ENCODE results near the gene GATA5. TPM values are rescaled to one million over a fixed set of nuclear protein-coding genes. Genes with fewer than 3 reads are reported as not detected.
"Not testable (repeated sequence)": the region's sequence is repeated elsewhere in the genome, so short reads cannot be mapped to it uniquely, and the experiment has no call there.

GATA5 gene
- total RNA-seq, 4 donors from 2014 or later, result 0.23 to 2.1 (median 1.2) TPM

DNA sequence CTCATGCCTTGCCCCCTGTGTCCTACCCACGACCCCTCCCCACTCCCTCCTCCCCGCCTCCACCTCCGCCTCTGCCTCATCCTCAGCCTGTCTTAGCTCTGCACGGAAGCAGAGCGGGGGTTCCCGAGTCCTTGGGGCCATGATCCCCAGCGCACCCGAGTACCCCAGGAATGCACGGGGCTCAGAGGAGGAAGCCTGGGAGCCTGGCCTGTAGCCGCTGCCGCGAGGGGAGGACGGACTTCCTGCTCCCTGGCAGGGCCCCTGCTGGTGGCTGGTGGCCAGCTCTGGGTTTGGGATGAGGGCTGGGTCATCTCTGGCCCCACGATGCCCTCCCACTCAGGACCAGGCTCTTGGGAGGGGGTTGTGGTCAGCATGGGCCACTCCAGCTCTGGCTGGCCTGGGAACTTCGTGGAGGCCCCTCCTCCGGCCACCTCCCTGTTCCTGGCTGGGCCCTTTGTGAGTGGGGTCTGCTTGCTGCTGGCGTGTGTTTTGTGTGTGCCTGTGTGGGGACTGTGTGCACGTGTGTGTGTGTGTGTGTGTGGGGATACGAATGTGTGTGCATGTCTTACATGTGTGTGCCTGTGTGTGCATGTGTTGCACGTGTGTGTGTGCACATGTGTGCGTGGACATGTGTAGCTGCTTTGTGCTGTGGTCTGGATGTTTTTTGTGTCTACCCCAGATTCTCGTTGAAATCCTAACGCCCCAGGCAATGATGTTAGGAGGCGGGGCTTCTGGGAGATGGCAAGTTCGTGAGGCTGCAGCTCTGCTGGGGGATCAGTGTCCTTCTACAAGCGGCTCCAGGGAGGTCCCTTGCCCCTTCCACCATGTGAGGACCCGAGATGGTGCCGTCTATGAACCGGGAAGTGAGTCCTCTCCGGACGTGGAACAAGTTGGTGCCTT lies 47.1 kb downstream of the GATA5 start:
- H3K4me1 ChIP-seq, result peaks cover 29% of the 10 kb centered on the region
- DNase-seq (ENCODE audit: low spot score in 2 of 2), result no peak
- H3K27ac ChIP-seq, result no peak overlapping the region
- TF ChIP-seq POLR2A (IDR thresholded peaks at IDR 0.05) (no peak), POLR2AphosphoS5 (IDR thresholded peaks at IDR 0.05) (no peak), EP300 (IDR thresholded peaks at IDR 0.05) (no peak), CTCF (IDR thresholded peaks at IDR 0.05) (no peak)
- H3K4me3 ChIP-seq, result no peak overlapping the region
- no peaks in the 10 kb centered on the region for H3K36me3 ChIP-seq
- WGBS, result 44% methylated on average over 14 of the region's 31 CpGs
- peaks cover 43% of the 10 kb centered on the region for H3K27me3 ChIP-seq
- H3K9me3 ChIP-seq, result no peaks in the 10 kb centered on the region

DNA sequence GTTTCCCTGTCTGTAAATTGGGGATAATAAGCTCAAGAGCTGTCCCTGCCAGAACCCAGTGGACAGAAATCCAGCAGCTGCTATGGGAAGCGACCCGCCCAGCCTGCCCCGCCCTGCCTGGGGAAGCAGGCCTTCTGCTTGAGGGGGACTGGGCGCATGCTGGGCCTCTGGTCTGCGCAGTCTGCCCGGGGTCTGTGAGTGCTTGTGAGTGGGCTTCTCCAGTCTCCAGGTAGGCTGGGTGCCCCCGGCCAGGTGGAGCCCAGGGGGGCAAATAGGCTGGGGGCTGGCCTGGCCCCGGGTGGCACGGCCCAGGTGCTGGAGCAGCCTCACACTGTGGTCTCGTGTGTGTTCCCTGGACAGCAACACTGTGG lies 47.8 kb downstream of the GATA5 start:
- Histone ChIP-seq H3K27me3 (peaks cover 50% of the 10 kb centered on the region), H3K4me3 (no peak overlapping the region)
- WGBS, result no CpG with 5 or more reads among the region's 10 CpGs

DNA sequence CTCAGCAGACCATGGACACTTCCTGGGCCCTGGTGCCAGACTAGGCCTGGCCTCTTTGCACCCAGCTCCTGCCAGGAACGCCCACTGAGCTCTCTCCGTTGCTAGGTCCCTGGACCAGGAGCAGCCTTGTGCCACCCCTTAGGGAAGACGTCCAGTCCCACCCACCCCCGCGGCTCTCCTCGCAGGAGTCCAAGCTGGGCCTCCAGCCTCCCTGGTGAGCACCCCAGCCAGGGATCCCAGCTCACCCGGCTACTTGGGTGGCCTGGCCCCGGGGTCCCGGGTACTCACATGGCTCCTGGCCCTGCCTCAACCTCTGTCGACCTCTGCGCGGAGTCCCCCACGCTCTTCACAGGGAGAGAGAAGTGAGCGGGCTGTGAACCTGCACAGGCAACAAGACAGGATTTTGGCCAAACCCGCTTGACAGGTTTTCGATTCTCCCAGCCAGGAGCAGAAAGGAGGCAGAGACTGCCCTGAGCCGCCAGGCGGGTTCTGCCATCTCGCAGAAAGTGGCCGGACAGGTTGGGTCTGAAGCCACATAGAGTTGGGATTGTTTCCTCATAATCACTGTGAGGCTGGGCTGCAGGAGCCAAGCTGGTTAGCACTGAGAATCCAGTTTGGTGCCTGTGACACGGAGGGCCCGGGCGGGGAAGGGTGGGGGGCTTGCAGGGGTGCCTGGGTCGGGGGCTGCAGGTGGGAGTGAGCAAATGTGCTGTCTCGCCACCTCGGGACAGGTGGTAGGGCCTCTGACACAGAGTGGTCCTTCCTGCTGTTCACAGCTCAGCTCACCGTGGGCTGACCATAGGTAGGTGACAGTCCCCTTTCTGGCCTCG lies 48.4 kb downstream of the GATA5 start, which contains the start of gene RBBP8NL:
Gene RBBP8NL (minus strand): TSS at position 368 of the 830 bp plus-strand sequence. CDS start 7,892 bp downstream, outside the sequence.
- WGBS, result 61% methylated on average over 13 of the region's 28 CpGs
- H3K9me3 ChIP-seq, result no peaks in the 10 kb centered on the region
- H3K4me1 ChIP-seq, result peaks cover 28% of the 10 kb centered on the region
- TF ChIP-seq POLR2AphosphoS5 (IDR thresholded peaks at IDR 0.05) (peak in 2 of 3 donors; percentile 78 to 81), CTCF (IDR thresholded peaks at IDR 0.05) (peak in 1 of 2 donors; percentile 10), EP300 (IDR thresholded peaks at IDR 0.05) (no peak), POLR2A (IDR thresholded peaks at IDR 0.05) (no peak)
- DNase-seq (ENCODE audit: low spot score in 2 of 2), result no peak
- peak within 1 kb of the TSS; percentile 34 for H3K4me3 ChIP-seq
- H3K27me3 ChIP-seq, result peaks cover 54% of the 10 kb centered on the region
- H3K36me3 ChIP-seq, result no peaks in the 10 kb centered on the region
- H3K27ac ChIP-seq, result peak within 1 kb of the TSS; percentile 77

More for the DNA sequence above, 47.8 kb downstream of the GATA5 start:
- TF ChIP-seq EP300 (IDR thresholded peaks at IDR 0.05), result no peak
- no peak for TF ChIP-seq CTCF (IDR thresholded peaks at IDR 0.05)
- no peak for TF ChIP-seq POLR2A (IDR thresholded peaks at IDR 0.05)
- TF ChIP-seq POLR2AphosphoS5 (IDR thresholded peaks at IDR 0.05), result no peak
- H3K36me3 ChIP-seq, result no peaks in the 10 kb centered on the region
- no peaks in the 10 kb centered on the region for H3K9me3 ChIP-seq
- H3K4me1 ChIP-seq, result peaks cover 28% of the 10 kb centered on the region
- DNase-seq (ENCODE audit: low spot score in 2 of 2), result no peak
- H3K27ac ChIP-seq, result peak overlapping the region; percentile 58

DNA sequence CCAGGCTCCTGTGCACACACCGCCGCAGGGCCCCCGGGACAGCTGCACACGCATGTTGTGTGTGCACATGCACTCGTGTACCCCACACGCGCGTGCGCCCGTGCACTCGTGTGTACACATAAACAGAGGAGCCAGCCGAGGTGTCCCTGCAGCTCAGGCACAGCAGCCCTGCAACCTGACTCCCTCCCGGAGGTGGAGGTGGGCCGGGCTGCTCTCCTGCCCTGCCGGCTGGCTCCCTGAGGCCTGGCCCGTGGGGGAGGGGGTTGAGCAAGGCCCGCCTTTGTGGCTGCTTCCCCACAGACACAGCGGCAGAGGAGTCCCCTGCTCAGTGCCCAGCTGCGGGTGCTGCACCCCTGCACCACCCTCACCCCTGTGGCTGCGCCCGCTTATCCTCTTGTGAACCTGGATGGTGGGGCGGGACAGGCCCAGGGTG lies 49.1 kb downstream of the GATA5 start:
- Histone ChIP-seq H3K27me3 (peaks cover 50% of the 10 kb centered on the region), H3K27ac (peak overlapping the region; percentile 77), H3K9me3 (no peaks in the 10 kb centered on the region), H3K4me1 (peaks cover 28% of the 10 kb centered on the region), H3K36me3 (no peaks in the 10 kb centered on the region), H3K4me3 (peak overlapping the region; percentile 34)
- no peak for DNase-seq (ENCODE audit: low spot score in 2 of 2)
- TF ChIP-seq POLR2AphosphoS5 (IDR thresholded peaks at IDR 0.05) (no peak), EP300 (IDR thresholded peaks at IDR 0.05) (no peak), CTCF (IDR thresholded peaks at IDR 0.05) (no peak), POLR2A (IDR thresholded peaks at IDR 0.05) (no peak)
- WGBS, result no CpG with 5 or more reads among the region's 22 CpGs

DNA sequence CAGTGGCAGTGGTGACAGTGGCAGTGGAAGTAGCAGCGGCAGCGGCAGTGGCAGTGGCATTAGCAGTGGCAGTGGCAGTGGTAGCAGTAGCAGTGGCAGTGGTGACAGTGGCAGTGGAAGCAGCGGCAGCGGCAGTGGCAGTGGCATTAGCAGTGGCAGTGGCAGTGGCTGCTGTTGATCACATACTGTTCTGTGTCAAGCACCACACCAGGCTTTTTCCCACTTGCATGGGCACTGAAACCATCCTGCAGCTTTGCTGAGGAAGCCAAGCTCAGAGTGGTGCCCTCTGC lies 49.8 kb downstream of the GATA5 start:
- Histone ChIP-seq H3K27me3 (peaks cover 50% of the 10 kb centered on the region), H3K4me1 (peaks cover 28% of the 10 kb centered on the region)
- WGBS, result 96% methylated on average over 4 of the region's 4 CpGs
- H3K9me3 ChIP-seq; DNase-seq (ENCODE audit: low spot score in 2 of 2); H3K27ac ChIP-seq; H3K4me3 ChIP-seq; H3K36me3 ChIP-seq: not testable (repeated sequence)

Measured in suprapubic skin (tissue), 4 donors.